ENCODE measurements around the gene IKZF1. TPM values are rescaled to one million over a fixed set of nuclear protein-coding genes. Genes with fewer than 3 reads are reported as not detected.

IKZF1 gene
- total and polyA plus RNA-seq, 9 of the 15 experiments (the other 6 are each of a cell fraction or from before 2014, with no cell fraction given): 12.6 to 85.3 (median 44.7) TPM

GRCh38 chr7:50335230-50335794, 30.8 kb downstream of the IKZF1 start (continued):
- TF ChIP-seq CHD7 (IDR thresholded peaks at IDR 0.05; ENCODE audit: low read depth, low read length) (no peak), MAX (CRISPR knock-in tag; IDR thresholded peaks at IDR 0.05) (0 out of 2 replicates have a peak, but pooled peaks have one; percentile 17), TCF7L2 (IDR thresholded peaks at IDR 0.05; ENCODE audit: low read depth, low read length) (no peak), TBL1XR1 (IDR thresholded peaks at IDR 0.05; ENCODE audit: low read length in 2 of 2) (no peak), ZNF140 (CRISPR knock-in tag; IDR thresholded peaks at IDR 0.05) (no peak), MAFK (IDR thresholded peaks at IDR 0.05; ENCODE audit: low read length) (no peak), HLTF (IDR thresholded peaks at IDR 0.05) (no peak), NFIC (IDR thresholded peaks at IDR 0.05) (peak; percentile 11; the same call in 1 of the 2 replicates), NKRF (IDR thresholded peaks at IDR 0.05; ENCODE audit: borderline replicate concordance) (0 out of 2 replicates have a peak, but pooled peaks have one; percentile 31), ETS1 (conservative IDR thresholded peaks at IDR 0.05; ENCODE audit: control insufficient read depth, low read depth, low read length) (no peak), ZNF830 (CRISPR knock-in tag; IDR thresholded peaks at IDR 0.05) (no peak), ZNF699 (CRISPR knock-in tag; IDR thresholded peaks at IDR 0.05; ENCODE audit: insufficient replicate concordance) (no peak), MEF2A (IDR thresholded peaks at IDR 0.05; ENCODE audit: control insufficient read depth, low read depth, low read length) (no peak), NFRKB (IDR thresholded peaks at IDR 0.05; ENCODE audit: low read depth) (peak; percentile 25; the same call in 1 of the 2 replicates)
